Renal pelvis (tissue), 4 donors: ENCODE results near the gene FAHD2A. TPM values are rescaled to one million over a fixed set of nuclear protein-coding genes. Genes with fewer than 3 reads are reported as not detected.
"Not testable (repeated sequence)": the region's sequence is repeated elsewhere in the genome, so short reads cannot be mapped to it uniquely, and the experiment has no call there.

Experiments
- DNase-seq: peaks from one replicate; pipeline ENCODE4 v3.0.0-alpha.2; 2013
- polyA plus RNA-seq, 3 donors: library from polyadenylated mRNA; unstranded; fragments of 120-200 nt; gene quantifications; one replicate each; pipeline ENCODE4 v1.2.1, GENCODE V29; 2013; ENCODE audit not compliant: insufficient read length in 3 of 3

FAHD2A gene
- polyA plus RNA-seq, 3 donors = 40.1 to 54.2 (median 49.9) TPM

DNA sequence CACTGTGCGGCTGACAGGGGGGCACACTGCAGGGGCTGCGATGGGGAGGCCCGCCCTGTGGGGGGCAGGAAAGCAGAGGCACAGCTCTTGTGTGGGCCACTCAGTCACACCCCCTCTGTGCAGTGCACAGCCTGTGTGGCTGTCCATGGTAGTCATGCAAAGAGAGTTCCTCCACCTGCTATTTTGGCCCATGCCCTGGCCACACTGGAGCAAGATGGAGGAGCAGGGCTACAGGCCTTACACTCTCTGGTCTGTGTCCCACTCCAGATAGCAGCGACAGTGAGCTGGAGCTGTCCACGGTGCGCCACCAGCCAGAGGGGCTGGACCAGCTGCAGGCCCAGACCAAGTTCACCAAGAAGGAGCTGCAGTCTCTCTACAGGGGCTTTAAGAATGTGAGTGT, 28.5 kb upstream of the FAHD2A start:
- no peak for DNase-seq

DNA sequence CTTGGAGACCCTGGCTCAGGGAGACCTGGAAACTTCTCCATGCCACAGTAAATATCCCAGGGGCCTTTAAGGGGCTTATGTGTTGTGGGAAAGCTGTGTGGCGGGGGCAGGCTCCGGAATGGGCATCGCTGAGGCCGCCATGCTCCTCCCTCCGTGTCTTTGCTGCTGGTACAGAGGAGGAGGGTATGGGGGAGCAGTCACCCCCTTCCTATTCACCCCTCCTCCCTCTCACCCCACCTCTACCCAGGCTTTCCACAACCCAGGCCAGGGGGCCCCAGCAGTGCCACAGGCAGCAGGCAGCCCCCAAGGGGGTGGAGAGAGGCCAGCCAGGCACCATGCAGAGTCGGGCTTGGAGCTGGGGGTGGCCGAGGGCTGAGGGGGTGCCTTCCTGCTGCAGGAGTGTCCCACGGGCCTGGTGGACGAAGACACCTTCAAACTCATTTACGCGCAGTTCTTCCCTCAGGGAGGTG, 28.0 kb upstream of the FAHD2A start:
- no peak for DNase-seq

DNA sequence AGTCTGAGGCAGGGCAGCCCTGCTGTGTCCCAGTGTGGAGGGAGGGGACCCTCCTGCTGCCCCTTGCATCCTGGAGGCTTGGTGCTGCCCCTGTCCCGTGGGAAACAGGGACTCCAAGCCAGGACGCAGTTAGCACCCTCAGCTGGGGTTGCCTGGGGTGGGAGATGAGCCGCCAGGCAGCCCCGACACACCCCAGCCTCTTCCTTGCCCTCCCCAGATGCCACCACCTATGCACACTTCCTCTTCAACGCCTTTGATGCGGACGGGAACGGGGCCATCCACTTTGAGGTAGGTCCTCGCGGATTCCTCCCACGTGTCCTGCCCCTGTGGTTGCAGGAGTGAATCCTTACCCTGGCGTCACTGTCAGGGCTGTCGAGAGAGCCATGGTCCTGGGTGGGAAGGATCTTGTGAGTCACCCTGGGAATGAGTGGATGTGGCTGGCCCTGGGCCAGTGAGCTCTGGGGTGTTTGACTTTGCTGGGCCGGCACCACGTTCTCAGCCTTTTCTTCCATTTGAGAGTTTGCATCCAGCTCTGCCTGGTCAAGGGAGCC, 27.5 kb upstream of the FAHD2A start:
- no peak for DNase-seq

DNA sequence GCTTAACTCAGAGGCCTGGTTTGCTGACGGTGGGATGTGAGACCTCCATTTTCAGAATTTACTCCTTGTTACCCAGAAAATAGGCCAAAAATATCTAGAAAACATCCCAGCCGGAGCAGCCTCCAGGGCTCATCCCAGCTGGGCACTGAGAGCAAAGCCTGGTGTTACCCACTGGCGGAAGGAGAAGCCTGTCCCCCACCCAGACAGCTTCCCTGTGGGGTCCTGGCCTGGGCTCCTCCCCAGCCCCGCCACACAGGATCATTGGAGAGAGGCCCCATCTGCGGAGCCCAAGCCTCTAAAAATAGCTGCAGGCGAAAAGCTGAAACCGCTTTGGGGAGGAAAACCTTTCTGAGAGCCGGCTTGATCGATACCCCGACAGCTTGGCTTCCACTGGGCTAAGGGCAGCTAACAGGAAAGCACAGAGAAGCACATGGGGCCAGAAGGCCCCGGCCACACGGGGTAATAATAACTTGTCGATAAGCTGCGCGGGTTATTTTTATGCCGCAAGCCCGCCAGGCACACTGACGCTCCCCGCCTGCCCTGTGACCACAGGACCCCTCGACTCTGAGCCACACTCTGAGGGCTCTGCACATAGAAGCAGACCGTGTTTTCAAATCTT, 26.9 kb upstream of the FAHD2A start:
- DNase-seq = no peak

DNA sequence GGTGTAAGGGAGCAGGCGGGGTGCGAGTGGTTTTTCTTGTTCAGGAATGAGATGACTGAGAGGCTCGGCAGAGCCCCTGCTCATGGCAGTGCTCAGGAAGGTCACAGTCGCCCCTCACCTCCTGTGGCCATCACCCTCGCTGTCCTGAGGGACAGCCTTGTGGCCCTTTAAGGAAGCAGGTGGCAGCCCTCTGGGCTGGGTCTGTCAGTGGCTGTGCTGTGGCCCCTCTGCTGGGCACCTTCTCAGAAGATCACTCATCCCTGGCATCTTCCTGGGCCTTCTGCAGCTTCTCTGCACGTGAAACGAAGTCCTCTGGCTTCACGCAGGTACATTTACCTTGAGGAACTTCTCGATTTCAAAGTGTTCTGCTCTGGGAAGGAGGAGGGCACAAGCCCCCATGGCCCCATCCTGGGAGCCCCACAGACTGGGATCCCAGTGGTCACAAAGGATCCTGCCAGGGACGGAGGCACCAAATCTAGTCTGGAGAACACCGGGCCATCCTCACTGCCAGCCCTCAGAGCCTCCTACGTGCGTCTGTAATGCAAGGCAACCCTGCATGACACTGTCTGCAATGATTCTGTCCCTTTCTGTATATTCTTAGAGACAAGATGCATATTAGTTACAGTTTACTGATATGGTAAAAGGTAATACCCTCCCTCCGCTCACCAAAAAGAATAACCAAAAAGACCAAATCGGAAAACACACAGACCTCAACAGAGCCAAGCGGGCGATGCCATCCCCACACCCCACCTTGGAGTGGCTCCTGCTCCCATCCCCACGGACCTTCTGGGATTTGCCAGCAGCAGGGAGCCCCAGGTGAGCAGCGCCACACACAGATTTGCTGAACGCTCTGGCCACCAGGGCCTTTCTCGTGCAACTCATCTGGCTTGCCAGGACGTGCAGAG, 25.9 kb upstream of the FAHD2A start:
- DNase-seq = no peak

DNA sequence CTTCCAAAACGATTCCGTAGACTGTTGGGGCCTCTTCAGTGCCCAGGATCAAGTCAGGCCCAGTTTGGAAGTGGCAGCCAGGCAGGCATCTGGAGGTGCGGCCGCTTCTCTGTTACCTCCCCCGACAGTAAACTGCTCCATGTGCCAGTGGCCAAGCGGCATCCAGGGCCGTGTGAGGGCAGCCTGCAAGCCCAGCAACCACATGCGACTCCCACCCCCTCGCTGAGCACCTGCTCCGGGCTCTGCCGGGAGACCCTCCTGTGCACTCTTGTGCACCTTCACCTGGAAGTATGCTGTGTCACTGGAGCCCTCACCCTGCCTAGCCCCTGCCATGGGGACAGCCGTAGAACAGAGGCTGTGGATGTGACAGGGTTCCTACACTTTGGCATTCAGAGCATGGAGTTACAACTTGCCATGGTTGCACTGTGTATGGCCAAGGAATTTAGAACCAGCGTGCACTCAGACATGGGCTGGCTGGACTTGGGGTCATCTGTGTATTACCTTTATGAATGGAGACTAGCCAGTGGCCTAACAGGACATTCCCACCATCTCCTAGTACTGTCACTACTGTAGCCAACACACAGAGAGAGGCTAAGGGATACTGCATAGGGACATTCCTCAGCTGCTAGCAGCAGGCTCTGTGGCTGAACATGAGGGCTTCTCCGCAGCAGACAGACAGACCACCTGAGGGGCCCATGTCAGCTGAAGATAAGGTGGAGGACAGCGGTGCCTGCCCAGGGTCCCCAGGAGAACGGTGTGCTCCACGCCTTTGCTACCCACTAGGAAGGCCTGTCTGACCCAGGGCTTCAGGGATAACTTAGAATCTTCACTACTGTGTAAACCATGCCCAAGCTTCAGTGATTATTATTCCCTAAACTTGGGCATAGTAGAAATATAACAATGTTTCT, 25.0 kb upstream of the FAHD2A start:
- DNase-seq = no peak

DNA sequence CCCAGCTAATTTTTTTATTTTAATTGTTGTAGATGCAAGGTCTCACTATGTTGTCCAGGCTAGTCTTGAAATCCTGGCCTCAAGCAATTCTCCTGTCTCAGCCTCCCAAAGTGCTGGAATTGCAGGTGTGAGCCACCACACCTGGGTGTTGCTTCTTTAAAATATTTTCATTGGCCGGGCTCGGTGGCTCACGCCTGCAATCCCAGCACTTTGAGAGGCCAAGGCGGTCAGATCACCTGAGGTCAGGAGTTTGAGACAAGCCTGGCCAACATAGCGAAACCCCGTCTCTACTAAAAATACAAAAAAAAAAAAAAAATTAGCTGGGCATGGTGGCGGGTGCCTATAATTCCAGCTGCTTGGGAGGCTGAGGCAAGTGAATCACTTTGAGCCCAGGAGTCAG, 24.2 kb upstream of the FAHD2A start:
- not testable (repeated sequence) for DNase-seq

DNA sequence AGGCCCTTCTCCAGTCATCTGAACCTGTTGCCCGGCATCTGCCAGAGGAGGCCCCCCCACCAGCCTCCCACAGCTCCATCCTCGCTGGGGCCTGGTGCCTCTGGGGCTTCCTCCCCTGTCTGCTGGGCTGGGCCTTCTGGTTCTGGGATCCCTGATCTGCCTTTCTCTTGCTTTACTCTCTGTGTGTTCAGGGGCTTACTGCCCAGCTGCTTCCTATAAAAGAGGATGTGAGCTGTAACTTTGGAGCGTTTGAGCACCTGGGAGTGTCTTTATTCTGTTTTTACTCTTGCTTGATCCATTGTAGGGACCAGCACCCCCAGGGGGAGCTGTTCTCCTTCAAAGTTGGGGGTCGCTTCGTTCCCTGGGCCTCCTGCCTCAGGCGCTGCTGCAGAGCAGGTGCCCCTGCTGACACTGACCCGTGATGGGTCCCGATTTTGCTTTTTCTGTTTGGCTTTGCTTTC, 23.1 kb upstream of the FAHD2A start:
- DNase-seq = no peak

DNA sequence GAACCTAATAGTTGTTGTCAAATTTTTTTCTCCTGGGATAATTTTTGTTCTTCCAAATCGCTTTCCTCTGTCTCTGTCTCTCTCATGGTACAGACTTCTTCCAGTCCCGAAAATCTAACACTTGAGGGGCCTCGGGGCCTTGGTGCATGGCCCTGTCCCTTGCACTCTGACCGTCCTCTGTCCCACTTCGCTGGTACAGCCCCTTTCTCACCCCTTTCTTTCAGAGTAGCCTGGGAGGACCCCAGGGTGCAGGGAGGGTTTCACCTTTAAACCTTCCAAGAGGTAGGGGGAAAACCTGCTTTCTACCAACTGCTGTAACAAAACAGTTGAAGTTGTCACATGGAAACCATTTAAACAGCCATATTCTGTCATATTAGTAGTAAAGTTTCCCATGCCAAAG, 22.2 kb upstream of the FAHD2A start:
- no peak for DNase-seq

DNA sequence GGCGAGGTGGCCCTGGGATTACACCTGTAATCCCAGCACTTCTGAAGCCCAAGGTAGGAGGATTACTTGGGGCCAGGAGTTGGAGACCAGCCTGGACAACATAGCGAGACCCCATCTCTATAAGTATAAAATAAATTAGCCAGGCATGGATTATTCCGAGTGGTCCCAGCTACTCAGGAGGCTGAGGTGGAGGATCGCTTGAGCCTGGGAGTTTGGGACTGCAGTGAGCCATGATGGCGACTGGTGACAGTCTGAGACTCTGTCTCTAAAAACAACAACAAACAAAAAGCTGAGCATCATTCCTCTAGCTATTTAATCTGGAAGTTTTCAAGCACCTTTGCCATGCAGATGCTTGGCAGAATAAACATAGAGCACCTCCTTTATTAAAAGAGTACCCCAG, 21.8 kb upstream of the FAHD2A start:
- DNase-seq = no peak

DNA sequence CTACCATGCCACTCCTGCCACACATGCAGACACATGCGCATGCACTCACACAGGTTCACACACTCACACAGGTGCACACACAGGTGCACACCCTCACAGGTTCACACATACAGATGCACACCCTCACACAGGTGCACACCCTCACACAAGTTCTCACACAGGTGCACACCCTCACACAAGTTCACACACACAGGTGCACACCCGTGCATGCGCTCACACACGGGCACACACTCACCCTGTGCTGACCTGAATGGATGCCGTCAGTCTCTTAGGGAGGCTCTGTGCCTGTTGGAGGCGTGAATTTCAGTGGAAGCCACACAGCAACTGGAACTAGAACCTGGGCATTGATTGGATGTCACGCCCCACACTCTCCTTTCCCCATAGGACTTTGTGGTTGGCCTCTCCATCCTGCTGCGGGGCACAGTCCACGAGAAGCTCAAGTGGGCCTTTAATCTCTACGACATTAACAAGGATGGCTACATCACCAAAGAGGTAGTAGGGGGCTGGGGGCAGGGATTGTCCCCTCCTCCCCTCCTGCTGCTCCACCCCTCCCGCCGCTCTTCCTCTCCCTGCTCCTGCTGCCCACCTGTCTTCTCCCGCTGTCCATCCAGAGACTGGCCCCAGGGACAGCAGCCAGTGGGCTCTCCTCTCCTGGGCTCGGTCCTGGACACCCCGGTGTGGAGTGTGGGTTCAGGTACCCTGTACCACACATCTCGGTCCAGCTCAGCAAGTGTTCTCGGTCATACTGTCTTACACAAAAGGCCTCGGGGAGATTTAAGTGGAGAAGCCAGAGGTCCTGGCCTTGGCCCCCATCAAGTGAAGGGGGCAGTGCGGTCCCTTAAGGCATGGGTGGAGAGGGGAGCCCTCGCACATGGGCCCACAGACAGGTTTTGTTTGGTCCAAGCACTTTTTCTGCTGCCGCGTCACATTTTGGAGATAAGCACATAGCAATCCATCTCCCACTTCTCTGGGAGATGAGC, 21.0 kb upstream of the FAHD2A start:
- no peak for DNase-seq

DNA sequence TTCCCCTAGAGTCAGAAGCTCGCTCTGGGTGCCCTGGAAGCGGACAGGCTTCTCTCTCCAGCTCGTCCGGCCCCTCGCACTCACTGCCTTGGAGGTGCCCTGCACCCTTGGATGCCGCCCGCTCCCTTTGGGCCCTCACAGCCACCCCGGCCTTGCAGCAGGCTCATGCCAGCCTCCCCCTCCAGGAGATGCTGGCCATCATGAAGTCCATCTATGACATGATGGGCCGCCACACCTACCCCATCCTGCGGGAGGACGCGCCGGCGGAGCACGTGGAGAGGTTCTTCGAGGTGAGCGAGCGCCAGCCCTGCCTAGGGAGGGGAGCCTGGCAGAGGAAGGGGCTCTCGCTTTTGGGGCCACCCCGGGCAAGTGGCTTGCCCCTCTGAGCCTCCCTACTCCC, 20.3 kb upstream of the FAHD2A start:
- DNase-seq = no peak

DNA sequence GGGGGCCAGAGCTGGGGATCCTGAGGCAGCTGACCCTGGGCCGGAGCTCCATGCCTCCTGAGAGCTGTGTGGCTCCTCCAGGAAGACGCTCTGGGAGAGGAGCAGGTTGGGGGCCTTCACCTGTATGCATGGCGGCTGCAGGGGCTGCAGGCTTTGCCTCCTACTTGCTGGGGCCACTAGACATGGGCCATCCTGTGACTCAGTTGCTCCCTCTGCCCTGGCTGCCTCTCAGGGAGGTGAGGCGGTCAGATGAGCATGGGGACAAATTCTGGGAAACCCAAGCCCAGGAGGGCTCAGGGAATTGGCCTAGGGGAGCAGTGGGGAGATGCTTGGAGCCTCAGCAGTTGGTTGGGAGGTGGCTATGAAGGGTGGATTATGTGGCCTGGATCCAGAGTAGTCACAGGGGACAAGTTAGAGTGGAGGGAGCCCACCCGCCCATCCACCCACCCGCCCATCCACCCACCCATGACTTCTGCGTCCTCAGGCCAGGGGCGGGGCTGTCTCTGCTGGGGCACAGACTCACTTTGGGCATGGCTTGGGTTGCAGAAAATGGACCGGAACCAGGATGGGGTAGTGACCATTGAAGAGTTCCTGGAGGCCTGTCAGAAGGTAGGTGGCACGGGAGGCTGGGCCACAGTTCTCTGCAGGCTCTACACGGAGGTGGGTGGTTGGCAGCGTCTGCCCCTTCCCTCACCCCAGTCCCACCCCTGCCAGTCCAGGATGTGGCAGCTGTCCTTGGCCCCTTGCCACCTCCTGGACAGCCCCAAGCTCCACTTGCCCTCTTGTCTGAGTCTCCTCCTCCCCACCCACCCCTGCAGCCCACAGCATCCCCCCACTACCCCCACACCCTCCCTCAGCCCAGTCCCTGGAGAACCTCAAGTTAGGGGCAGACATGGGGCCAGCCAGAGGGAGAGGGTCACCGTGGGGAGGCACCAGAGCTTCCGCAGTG, 19.5 kb upstream of the FAHD2A start:
- DNase-seq = no peak

DNA sequence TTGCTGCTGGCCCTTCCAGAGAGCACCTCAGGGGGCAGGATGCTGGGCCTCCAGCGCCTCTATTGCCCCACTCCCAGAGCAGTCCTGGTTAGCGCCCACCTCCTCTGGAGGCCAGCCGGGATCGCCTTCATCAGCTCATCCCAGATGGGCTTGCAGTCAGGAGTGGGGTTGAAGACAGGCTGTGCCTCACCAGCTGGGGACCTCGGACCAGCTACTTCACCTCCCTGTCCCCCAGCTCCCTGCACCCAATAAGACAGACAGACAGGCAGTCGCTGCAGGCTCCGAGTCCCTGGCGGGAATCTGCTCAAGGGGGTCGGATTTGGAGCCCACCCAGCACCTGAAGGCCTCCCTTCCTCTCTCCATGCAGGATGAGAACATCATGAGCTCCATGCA, 18.9 kb upstream of the FAHD2A start:
- DNase-seq = no peak

DNA sequence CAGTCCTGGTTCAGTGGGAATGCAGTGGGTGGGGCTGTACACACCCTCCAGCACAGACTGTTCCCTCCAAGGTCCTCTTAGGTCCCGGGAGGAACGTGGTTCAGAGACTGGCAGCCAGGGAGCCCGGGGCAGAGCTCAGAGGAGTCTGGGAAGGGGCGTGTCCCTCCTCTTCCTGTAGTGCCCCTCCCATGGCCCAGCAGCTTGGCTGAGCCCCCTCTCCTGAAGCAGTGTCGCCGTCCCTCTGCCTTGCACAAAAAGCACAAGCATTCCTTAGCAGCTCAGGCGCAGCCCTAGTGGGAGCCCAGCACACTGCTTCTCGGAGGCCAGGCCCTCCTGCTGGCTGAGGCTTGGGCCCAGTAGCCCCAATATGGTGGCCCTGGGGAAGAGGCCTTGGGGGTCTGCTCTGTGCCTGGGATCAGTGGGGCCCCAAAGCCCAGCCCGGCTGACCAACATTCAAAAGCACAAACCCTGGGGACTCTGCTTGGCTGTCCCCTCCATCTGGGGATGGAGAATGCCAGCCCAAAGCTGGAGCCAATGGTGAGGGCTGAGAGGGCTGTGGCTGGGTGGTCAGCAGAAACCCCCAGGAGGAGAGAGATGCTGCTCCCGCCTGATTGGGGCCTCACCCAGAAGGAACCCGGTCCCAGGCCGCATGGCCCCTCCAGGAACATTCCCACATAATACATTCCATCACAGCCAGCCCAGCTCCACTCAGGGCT, 17.5 kb upstream of the FAHD2A start:
- no peak for DNase-seq

DNA sequence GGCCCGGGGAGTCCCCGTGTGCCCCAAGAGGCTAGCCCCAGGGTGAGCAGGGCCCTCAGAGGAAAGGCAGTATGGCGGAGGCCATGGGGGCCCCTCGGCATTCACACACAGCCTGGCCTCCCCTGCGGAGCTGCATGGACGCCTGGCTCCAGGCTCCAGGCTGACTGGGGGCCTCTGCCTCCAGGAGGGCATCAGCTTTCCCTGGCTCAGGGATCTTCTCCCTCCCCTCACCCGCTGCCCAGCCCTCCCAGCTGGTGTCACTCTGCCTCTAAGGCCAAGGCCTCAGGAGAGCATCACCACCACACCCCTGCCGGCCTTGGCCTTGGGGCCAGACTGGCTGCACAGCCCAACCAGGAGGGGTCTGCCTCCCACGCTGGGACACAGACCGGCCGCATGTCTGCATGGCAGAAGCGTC, 16.9 kb upstream of the FAHD2A start:
- no peak for DNase-seq

DNA sequence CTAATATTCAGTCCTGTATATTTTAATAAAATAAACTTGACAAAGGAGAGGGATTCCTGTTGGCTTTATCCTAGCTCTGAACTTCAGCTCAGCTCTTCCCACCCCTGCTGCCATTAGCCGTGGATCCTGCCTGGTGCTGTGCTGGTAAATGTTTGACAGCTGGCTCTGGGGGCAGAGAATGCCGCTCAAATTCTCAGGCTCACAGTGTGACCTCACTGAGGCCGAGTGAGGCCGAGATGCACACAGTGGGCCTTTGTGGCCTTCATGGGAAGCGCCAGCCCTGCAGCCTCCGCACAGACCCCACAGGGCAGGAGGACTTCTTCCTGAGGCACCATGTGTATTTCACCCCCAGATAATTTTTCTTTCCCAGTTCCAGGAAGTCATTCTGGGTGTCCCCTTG, 16.5 kb upstream of the FAHD2A start:
- no peak for DNase-seq

DNA sequence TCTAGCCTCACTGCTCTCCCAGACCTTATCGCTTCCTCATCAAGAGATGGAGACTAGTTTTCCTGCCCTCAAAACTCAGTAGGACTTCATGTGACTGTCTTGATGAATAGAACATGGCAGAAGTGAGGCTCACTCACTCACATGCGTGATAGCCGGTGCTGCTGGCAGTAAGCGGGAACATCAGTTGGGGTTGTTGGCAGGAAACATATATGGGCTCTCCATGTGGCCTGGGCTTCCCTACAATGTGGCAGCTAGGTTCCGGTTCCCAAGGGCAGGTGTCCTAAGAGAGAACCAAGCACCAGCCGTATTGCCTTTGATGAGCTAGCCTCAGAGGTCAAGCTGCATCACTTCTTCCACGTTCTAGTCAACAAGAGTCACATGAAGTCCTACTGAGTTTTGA, 15.2 kb upstream of the FAHD2A start:
- no peak for DNase-seq
